Small intestine (tissue), 7 donors: ENCODE measurements around the gene RNH1. TPM values are rescaled to one million over a fixed set of nuclear protein-coding genes. Genes with fewer than 3 reads are reported as not detected.

Experiments used
- DNase-seq, 2 donors: peaks; one replicate each; pipeline versions ENCODE4 v3.0.0 to v3.0.0-alpha.2; 2013
- FAIRE-seq: peaks from 2 replicates; lab custom pipeline; 2012; peaks lifted over from hg19 to GRCh38; lab: Jason Lieb, UNC
- H3K27ac ChIP-seq, 3 donors: one replicate each; pipeline ENCODE4 v1.5.1; 2013; ENCODE audit warnings: low read length in 2 of 3, mild to moderate bottlenecking in 2 of 3, control low read depth in 1 of 3, inconsistent platforms in 1 of 3, low read depth in 1 of 3, moderate library complexity in 1 of 3
- H3K27me3 ChIP-seq, 3 donors: one replicate each; pipeline ENCODE4 v1.6.1; 2013; ENCODE audit warnings: low read length in 3 of 3, inconsistent platforms in 1 of 3; ENCODE audit not compliant: control insufficient read depth in 3 of 3, insufficient read depth in 3 of 3
- H3K36me3 ChIP-seq, 3 donors: one replicate each; pipeline ENCODE4 v1.6.1; 2013; ENCODE audit warnings: low read length in 3 of 3, inconsistent platforms in 1 of 3, low read depth in 1 of 3, mild to moderate bottlenecking in 1 of 3, moderate library complexity in 1 of 3; ENCODE audit not compliant: control insufficient read depth in 3 of 3, insufficient read depth in 2 of 3
- H3K4me1 ChIP-seq, 3 donors: one replicate each; pipeline ENCODE4 v1.6.1; 2013; ENCODE audit warnings: low read length in 2 of 3, inconsistent platforms in 1 of 3, low read depth in 1 of 3, mild to moderate bottlenecking in 1 of 3, moderate library complexity in 1 of 3; ENCODE audit not compliant: control insufficient read depth in 3 of 3, insufficient read depth in 2 of 3
- H3K4me3 ChIP-seq, 3 donors: one replicate each; pipeline ENCODE4 v1.5.1; 2013; ENCODE audit warnings: low read length in 3 of 3, control low read depth in 1 of 3, inconsistent platforms in 1 of 3, low read depth in 1 of 3, mild to moderate bottlenecking in 1 of 3, moderate library complexity in 1 of 3
- H3K9me3 ChIP-seq, 2 donors: one replicate each; pipeline ENCODE4 v1.6.1; 2013; ENCODE audit warnings: low read depth in 1 of 2, low read length in 1 of 2; ENCODE audit not compliant: control insufficient read depth in 2 of 2, insufficient read depth in 1 of 2
- WGBS, 3 donors: extraction: QIAGEN DNeasy Blood & Tissue Kit; methylation state at CpG; one replicate each; pipeline ENCODE4 v1.1.7; 2013; 5-methylcytosine and 5-hydroxymethylcytosine counted together
- polyA plus RNA-seq, 4 donors: library from polyadenylated mRNA; stranded (reverse) in 3 of 4; unstranded in 1 of 4; fragments of 200-250 nt in 3 of 4; fragments of 120-200 nt in 1 of 4; gene quantifications; one replicate each; pipeline versions ENCODE4 v1.2.1 to v1.2.3, GENCODE V29; 2013
- donor health status: healthy with polysubstance abuse.
- donor health status: control.
- donor health status: control.
- donor health status: Bipolar disorder and iron deficiency.
- donor health status: healthy.

Gene RNH1
- polyA plus RNA-seq, 4 donors, result 80.9 to 120 (median 100) TPM

DNA sequence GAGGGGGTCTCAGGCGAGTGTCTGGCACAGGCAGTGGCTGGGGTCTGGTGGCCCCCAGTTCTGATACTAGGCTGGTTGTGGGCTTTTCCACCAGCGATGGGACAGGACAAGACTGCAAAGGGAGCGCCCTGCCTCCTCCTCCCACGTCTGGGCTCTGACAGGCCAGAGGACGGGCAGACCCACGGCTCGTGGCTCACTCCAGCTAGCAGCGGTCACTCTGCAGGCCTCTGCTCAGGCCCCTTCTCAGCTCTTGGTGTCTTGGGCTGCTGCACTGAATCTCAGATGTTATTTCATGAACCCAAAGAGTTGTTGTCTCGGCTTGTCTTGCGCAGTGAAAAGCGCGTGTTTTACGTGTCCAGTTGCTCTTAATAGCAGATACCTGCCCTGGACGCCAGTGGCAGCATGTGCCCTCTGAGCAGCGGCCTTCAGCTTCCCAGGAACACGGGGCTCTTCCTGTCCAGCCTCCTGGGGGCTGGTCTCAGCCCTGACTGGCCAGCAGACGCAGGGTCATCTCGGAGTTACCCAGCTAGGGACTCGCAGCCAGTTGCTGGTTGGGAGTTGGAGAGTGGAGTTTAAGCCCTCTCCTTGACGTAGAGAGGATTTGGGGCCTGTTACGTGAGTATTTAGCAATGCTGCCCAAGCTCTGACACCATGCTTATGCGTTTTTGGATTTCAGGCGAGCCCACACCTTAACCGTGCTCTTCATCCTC, 47.4 kb downstream of the RNH1 start:
- 94 to 96% (median 95%) methylated on average over 24 of the region's 24 CpGs for WGBS, 3 donors
- H3K9me3 ChIP-seq, result no peaks in the 10 kb centered on the region
- H3K27ac ChIP-seq, result no peak overlapping the region
- FAIRE-seq, result no peak
- H3K36me3 ChIP-seq, result peaks cover 0 to 73% (median 4%) of the 10 kb centered on the region in 3 donors
- no peak for DNase-seq
- peaks cover 0 to 5% (median 0%) of the 10 kb centered on the region in 3 donors for H3K4me1 ChIP-seq
- H3K27me3 ChIP-seq, result no peaks in the 10 kb centered on the region
- no peak overlapping the region for H3K4me3 ChIP-seq

DNA sequence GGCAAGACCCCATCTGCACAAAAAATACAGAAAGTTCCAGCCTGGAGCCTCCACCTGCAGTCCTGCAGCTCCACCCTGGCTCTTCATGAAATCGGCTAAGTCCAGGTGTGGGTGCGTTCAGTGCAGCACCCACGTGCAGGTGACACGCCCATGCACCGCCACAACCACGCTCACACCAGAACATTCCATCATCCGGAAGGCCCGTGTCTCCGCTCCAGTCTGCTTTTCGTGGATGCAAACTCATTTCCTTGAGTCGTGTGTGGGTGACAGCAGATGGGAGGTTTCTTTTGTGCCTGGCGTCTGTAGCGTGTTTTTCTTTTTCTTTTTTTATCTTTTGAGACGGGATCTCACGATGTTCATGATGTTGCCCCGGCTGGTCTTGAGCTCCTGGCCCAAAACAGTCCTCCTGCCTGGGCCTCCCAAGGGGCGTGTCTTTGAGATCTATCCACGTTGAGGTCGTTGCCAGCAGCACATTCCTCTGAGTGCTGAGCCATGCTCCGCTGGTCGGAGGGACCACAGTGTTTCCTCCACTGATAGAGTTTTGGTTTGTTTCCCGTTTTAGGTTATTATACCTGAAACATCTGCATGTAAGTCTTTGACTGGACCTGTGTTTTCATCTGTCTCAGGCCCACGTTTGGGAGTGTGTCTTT, 49.8 kb downstream of the RNH1 start:
- Histone ChIP-seq H3K27ac (no peak overlapping the region), H3K4me1 (peaks cover 0 to 5% (median 0%) of the 10 kb centered on the region in 3 donors), H3K4me3 (no peak overlapping the region), H3K9me3 (no peaks in the 10 kb centered on the region), H3K27me3 (no peaks in the 10 kb centered on the region), H3K36me3 (peaks cover 0 to 83% (median 4%) of the 10 kb centered on the region in 3 donors)
- WGBS, 3 donors, result 69 to 79% (median 73%) methylated on average over 23 of the region's 23 CpGs
- FAIRE-seq (no peak), DNase-seq (no peak)

GRCh38 chr11:456533-456932, 50.5 kb downstream of the RNH1 start:
- 64 to 78% (median 74%) methylated on average over 7 of the region's 7 CpGs for WGBS, 3 donors
- no peak overlapping the region for H3K27ac ChIP-seq
- no peaks in the 10 kb centered on the region for H3K9me3 ChIP-seq
- FAIRE-seq, result no peak
- peaks cover 0 to 8% (median 0%) of the 10 kb centered on the region in 3 donors for H3K4me1 ChIP-seq
- peaks cover 0 to 83% (median 4%) of the 10 kb centered on the region in 3 donors for H3K36me3 ChIP-seq
- H3K27me3 ChIP-seq, result no peaks in the 10 kb centered on the region
- H3K4me3 ChIP-seq, result no peak overlapping the region
- DNase-seq, result peak in 1 of 2 donors; percentile 20

DNA sequence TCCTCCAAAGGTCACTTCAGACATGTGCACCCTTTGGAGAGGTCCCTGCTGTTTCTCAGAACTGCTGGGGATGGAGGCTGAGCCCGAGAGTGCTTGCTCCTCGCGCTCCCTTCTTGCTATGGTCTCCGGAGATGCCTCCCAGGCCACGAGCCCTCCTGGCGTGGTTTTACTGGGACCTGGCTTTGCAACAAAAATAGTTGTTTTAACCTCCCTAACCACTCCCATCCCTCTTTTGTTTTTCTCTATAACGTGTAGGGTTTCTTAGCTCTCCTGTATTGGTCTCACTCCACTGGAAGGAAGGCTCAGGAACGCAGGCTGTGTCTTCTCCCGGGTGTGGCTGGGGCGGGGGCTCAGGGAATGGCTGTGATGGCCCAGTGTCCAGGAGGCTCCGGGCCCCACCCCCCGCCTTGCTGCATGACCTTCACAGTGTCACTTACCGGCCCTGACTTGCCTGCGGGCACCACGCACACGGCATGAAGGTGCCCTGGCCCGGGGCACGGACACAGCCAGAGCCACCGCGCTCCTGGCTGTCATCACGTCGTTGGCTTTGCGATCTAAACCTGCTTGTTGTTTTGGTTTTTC, 51.4 kb downstream of the RNH1 start:
- Histone ChIP-seq H3K36me3 (peaks cover 0 to 76% (median under 1%) of the 10 kb centered on the region in 3 donors), H3K4me3 (no peak overlapping the region), H3K9me3 (no peaks in the 10 kb centered on the region), H3K27me3 (no peaks in the 10 kb centered on the region), H3K4me1 (peaks cover 0 to 15% (median 0%) of the 10 kb centered on the region in 3 donors), H3K27ac (no peak overlapping the region)
- WGBS, 3 donors, result 88 to 91% (median 89%) methylated on average over 23 of the region's 23 CpGs
- FAIRE-seq (no peak), DNase-seq (no peak)

DNA sequence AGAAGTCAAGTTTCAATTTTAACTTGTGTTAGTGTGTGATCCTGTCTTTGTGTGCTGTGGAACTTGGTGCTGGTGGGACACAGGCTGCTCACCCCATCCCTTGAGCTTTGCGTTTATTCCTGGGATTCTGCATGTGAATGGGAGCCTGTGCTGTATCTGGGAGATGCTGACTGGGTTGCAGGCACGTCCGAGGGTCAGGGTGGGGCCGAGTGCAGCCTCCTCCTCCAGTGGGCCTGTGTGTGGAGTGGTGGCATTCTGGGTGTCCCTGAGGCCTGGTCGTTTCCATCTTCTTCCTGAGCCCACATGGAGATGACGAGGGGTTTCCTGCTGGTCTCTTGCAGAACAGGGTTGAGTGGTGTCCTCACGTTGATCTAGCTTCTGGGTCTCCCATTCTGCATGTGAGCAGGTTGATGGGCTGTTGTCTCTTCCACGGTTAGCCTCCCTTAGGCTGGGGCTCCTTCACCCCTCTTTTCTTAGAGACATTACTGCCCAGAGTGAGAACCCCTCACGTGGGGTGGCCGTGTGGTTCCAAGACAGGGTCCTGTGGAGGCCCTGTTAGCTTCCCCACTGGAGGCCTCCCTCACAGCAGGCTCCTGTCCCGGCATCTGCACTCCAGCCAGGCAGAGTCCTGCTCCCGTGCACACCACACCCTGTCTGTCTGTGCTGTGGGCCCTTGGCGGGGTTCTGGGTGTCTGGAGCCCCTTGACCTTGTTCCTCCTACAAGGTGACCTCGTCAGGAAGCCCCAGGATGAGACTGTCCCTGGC, 52.1 kb downstream of the RNH1 start:
- FAIRE-seq (no peak), DNase-seq (no peak)
- WGBS, 3 donors, result 70 to 79% (median 79%) methylated on average over 14 of the region's 14 CpGs
- Histone ChIP-seq H3K4me1 (peaks cover 0 to 10% (median 0%) of the 10 kb centered on the region in 3 donors), H3K9me3 (no peaks in the 10 kb centered on the region), H3K27me3 (no peaks in the 10 kb centered on the region), H3K4me3 (no peak overlapping the region), H3K36me3 (peaks cover 0 to 69% (median 0%) of the 10 kb centered on the region in 3 donors), H3K27ac (no peak overlapping the region)

GRCh38 chr11:454043-454442, 53.0 kb downstream of the RNH1 start:
- H3K4me3 ChIP-seq, result no peak overlapping the region
- H3K4me1 ChIP-seq, result peaks cover 0 to 18% (median 0%) of the 10 kb centered on the region in 3 donors
- peaks cover 0 to 61% (median 0%) of the 10 kb centered on the region in 3 donors for H3K36me3 ChIP-seq
- no peaks in the 10 kb centered on the region for H3K9me3 ChIP-seq
- no peaks in the 10 kb centered on the region for H3K27me3 ChIP-seq
- DNase-seq (no peak), FAIRE-seq (no peak)
- whole genome bisulfite sequencing, 3 donors, result 92 to 93% (median 92%) methylated on average over 9 of the region's 9 CpGs
- no peak overlapping the region for H3K27ac ChIP-seq

- WGBS, 3 donors, result 90 to 94% (median 93%) methylated on average over 13 of the region's 13 CpGs
- DNase-seq, result no peak
- peaks cover 0 to 23% (median 0%) of the 10 kb centered on the region in 3 donors for H3K4me1 ChIP-seq
- H3K27me3 ChIP-seq, result no peaks in the 10 kb centered on the region
- no peak for FAIRE-seq
- H3K36me3 ChIP-seq, result peaks cover 0 to 61% (median 0%) of the 10 kb centered on the region in 3 donors
- H3K27ac ChIP-seq, result no peak overlapping the region
- H3K9me3 ChIP-seq, result no peaks in the 10 kb centered on the region
- H3K4me3 ChIP-seq, result no peak overlapping the region
These were observed 53.5 kb downstream of the RNH1 start for GRCh38 chr11:453564-453963.
